Measurements from ENCODE around the gene RWDD3. TPM values are rescaled to one million over a fixed set of nuclear protein-coding genes. Genes with fewer than 3 reads are reported as not detected.

RWDD3 gene
- total and polyA plus RNA-seq, 2 of the 13 experiments (the other 11 are each of a cell fraction or from before 2014, with no cell fraction given), result 18.3 to 21.2 TPM

DNA sequence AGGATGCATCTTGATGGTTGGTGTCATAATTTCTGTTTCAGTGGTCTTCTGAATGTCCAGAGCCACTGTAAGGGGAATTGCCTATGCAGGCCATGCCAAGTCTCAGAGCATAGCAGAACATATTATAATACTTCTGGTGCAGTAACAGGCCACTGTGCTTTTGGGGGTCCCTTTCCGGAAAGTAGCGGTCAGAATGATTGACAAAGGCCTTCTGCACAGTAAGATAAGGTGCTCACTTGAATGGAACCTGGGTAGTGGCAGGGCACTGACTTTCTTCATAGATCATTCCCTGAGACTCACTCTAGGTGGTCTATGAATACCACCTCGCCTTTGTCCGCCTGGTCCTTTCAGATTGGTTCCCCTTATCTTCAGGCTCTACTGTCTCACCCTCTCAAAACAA is 28.9 kb downstream of the RWDD3 start (continued):
- TF ChIP-seq, protein P1, sequence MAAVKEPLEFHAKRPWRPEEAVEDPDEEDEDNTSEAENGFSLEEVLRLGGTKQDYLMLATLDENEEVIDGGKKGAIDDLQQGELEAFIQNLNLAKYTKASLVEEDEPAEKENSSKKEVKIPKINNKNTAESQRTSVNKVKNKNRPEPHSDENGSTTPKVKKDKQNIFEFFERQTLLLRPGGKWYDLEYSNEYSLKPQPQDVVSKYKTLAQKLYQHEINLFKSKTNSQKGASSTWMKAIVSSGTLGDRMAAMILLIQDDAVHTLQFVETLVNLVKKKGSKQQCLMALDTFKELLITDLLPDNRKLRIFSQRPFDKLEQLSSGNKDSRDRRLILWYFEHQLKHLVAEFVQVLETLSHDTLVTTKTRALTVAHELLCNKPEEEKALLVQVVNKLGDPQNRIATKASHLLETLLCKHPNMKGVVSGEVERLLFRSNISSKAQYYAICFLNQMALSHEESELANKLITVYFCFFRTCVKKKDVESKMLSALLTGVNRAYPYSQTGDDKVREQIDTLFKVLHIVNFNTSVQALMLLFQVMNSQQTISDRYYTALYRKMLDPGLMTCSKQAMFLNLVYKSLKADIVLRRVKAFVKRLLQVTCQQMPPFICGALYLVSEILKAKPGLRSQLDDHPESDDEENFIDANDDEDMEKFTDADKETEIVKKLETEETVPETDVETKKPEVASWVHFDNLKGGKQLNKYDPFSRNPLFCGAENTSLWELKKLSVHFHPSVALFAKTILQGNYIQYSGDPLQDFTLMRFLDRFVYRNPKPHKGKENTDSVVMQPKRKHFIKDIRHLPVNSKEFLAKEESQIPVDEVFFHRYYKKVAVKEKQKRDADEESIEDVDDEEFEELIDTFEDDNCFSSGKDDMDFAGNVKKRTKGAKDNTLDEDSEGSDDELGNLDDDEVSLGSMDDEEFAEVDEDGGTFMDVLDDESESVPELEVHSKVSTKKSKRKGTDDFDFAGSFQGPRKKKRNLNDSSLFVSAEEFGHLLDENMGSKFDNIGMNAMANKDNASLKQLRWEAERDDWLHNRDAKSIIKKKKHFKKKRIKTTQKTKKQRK (IDR thresholded peaks at IDR 0.05; ENCODE audit: low read length), result no peak
- TF ChIP-seq ONECUT2 (CRISPR knock-in tag; IDR thresholded peaks at IDR 0.05) (no peak), NFAT5 (CRISPR knock-in tag; IDR thresholded peaks at IDR 0.05) (no peak), MYNN (CRISPR knock-in tag; IDR thresholded peaks at IDR 0.05; ENCODE audit: low read depth) (no peak), ETV6 (CRISPR knock-in tag; conservative IDR thresholded peaks at IDR 0.05) (no peak), RELA (CRISPR knock-in tag; IDR thresholded peaks at IDR 0.05) (no peak), TARDBP (CRISPR knock-in tag; IDR thresholded peaks at IDR 0.05) (no peak)

Measured in HepG2 (cell line).